Prostate gland (tissue), 2 donors: ENCODE measurements around the gene PLEKHH1. TPM values are rescaled to one million over a fixed set of nuclear protein-coding genes. Genes with fewer than 3 reads are reported as not detected.

Experiments used
- DNase-seq: peaks from one replicate; pipeline ENCODE4 v3.0.0-alpha.2; 2019; ENCODE audit warnings: low spot score
- H3K27ac ChIP-seq, 2 donors: fragments of 200-600 bp; sonication (generic); 2 replicates each; pipeline ENCODE4 v1.5.1; 2017 to 2019
- H3K27me3 ChIP-seq: fragments of 200-600 bp; sonication (generic); replicated peaks from 2 replicates; pipeline ENCODE4 v1.5.1; 2019; ENCODE audit not compliant: insufficient read depth
- H3K36me3 ChIP-seq, 2 donors: fragments of 200-600 bp; sonication (generic); 1 replicate in 1 of 2; 2 replicates in 1 of 2; pipeline versions ENCODE4 v1.5.1 to v1.8.1; 2017 to 2019
- H3K4me1 ChIP-seq: fragments of 200-600 bp; sonication (generic); replicated peaks from 2 replicates; pipeline ENCODE4 v1.5.1; 2019
- H3K4me3 ChIP-seq, 2 donors: fragments of 200-600 bp; sonication (generic); 2 replicates each; pipeline ENCODE4 v1.5.1; 2017 to 2019
- H3K9me3 ChIP-seq: fragments of 200-600 bp; sonication (generic); 2 replicates; pipeline ENCODE4 v1.5.1; 2017
- CTCF ChIP-seq, 4 experiments: fragments of 200-600 bp in 2 of 4; fragments of 450-650 bp in 2 of 4; sonication (generic) in 2 of 4; IDR thresholded peaks; 1 replicate in 3 of 4; 2 replicates in 1 of 4; pipeline ENCODE4 v1.5.1; 2016 to 2019; ENCODE audit warnings: antibody characterized with exemption in 4 of 4, mild to moderate bottlenecking in 2 of 4, moderate library complexity in 2 of 4
- POLR2A ChIP-seq: fragments of 450-650 bp; IDR thresholded peaks from one replicate; pipeline ENCODE4 v1.6.1; 2016; ENCODE audit warnings: antibody characterized with exemption, mild to moderate bottlenecking
- POLR2AphosphoS5 ChIP-seq: sonication (generic); formaldehyde crosslinking; IDR thresholded peaks from one replicate; pipeline ENCODE4 v1.6.1; 2017; ENCODE audit warnings: antibody characterized with exemption
- WGBS: methylation state at CpG from one replicate; pipeline ENCODE4 v1.1.5; 2018; 5-methylcytosine and 5-hydroxymethylcytosine counted together
- intact Hi-C: fragments of 100-400 bp; cut with DNase I; formaldehyde crosslinking; loops from one replicate; pipeline ENCODE4 v1.14.2; 2022
- total RNA-seq, 2 donors: library from RNA; depleted of rRNA; stranded (reverse); fragments of >200 nt; gene quantifications; one replicate each; pipeline ENCODE4 v1.1.0, GENCODE V29; 2016

PLEKHH1 gene
- total RNA-seq, 2 donors from 2014 or later = 57.9 to 92.7 TPM

GRCh38 chr14:67526676-67527459 is 6.2 kb upstream of the PLEKHH1 start:
- Histone ChIP-seq H3K4me1 (peaks cover 5% of the 10 kb centered on the region), H3K4me3 (no peak overlapping the region), H3K9me3 (no peaks in the 10 kb centered on the region), H3K36me3 (no peaks in the 10 kb centered on the region), H3K27me3 (no peaks in the 10 kb centered on the region), H3K27ac (no peak overlapping the region)
- DNase-seq = peak; percentile 39
- intact Hi-C loops = loop anchor here (2.0 kb wide), 1 partner anchor 44 kb away; no protein-coding TSS in a partner anchor
- WGBS = 86% methylated on average over 8 of the region's 8 CpGs
- TF ChIP-seq POLR2A (no peak), POLR2AphosphoS5 (no peak), CTCF (IDR thresholded peaks at IDR 0.05) (peak; percentile 26 to 69 (median 62))

GRCh38 chr14:67527756-67528155 is 5.3 kb upstream of the PLEKHH1 start:
- no peak for TF ChIP-seq POLR2AphosphoS5
- TF ChIP-seq POLR2A = no peak
- no peak for TF ChIP-seq CTCF (IDR thresholded peaks at IDR 0.05)
- H3K27ac ChIP-seq = no peak overlapping the region
- peaks cover 13% of the 10 kb centered on the region for H3K4me1 ChIP-seq
- no peak overlapping the region for H3K4me3 ChIP-seq
- H3K9me3 ChIP-seq = no peaks in the 10 kb centered on the region
- intact Hi-C loops = loop anchor here (2.0 kb wide), 1 partner anchor 43 kb away; no protein-coding TSS in a partner anchor
- WGBS = 96% methylated on average over 5 of the region's 5 CpGs
- no peak for DNase-seq
- no peaks in the 10 kb centered on the region for H3K36me3 ChIP-seq
- no peaks in the 10 kb centered on the region for H3K27me3 ChIP-seq

- Histone ChIP-seq H3K27me3 (no peaks in the 10 kb centered on the region), H3K4me3 (no peak overlapping the region), H3K27ac (no peak overlapping the region), H3K4me1 (peaks cover 13% of the 10 kb centered on the region), H3K9me3 (no peaks in the 10 kb centered on the region), H3K36me3 (no peaks in the 10 kb centered on the region)
- no peak for DNase-seq
- TF ChIP-seq POLR2AphosphoS5 = no peak
- no peak for TF ChIP-seq POLR2A
- no peak for TF ChIP-seq CTCF (IDR thresholded peaks at IDR 0.05)
- intact Hi-C loops = no loop called here
- 100% methylated on average over 1 of the region's 1 CpG for WGBS
These were observed 4.8 kb upstream of the PLEKHH1 start for GRCh38 chr14:67528276-67528675.

- Histone ChIP-seq H3K9me3 (no peaks in the 10 kb centered on the region), H3K27me3 (no peaks in the 10 kb centered on the region), H3K27ac (peak overlapping the region; percentile 34 to 60), H3K36me3 (no peaks in the 10 kb centered on the region), H3K4me3 (no peak overlapping the region), H3K4me1 (peaks cover 13% of the 10 kb centered on the region)
- no peak for DNase-seq
- 49% methylated on average over 5 of the region's 5 CpGs for WGBS
- TF ChIP-seq POLR2AphosphoS5 = peak; percentile 57
- no peak for TF ChIP-seq POLR2A
- intact Hi-C loops = no loop called here
These were observed 2.8 kb upstream of the PLEKHH1 start for GRCh38 chr14:67529947-67530935.

GRCh38 chr14:67532606-67532997 is 488 bp upstream of the PLEKHH1 start:
- intact Hi-C loops = no loop called here
- no peaks in the 10 kb centered on the region for H3K9me3 ChIP-seq
- H3K27ac ChIP-seq = peak overlapping the region; percentile 76 to 89
- WGBS = 22% methylated on average over 23 of the region's 23 CpGs
- TF ChIP-seq CTCF (IDR thresholded peaks at IDR 0.05) = no peak
- TF ChIP-seq POLR2A = no peak
- TF ChIP-seq POLR2AphosphoS5 = no peak
- H3K4me3 ChIP-seq = peak overlapping the region; percentile 65 to 87
- DNase-seq = no peak
- H3K27me3 ChIP-seq = no peaks in the 10 kb centered on the region
- peaks cover 13% of the 10 kb centered on the region for H3K4me1 ChIP-seq
- H3K36me3 ChIP-seq = no peaks in the 10 kb centered on the region
